ENCODE measurements around the gene SH2D2A. TPM values are rescaled to one million over a fixed set of nuclear protein-coding genes. Genes with fewer than 3 reads are reported as not detected.

The SH2D2A gene
- total RNA-seq, 1 donor from 2014 or later = 0.88 TPM

DNA sequence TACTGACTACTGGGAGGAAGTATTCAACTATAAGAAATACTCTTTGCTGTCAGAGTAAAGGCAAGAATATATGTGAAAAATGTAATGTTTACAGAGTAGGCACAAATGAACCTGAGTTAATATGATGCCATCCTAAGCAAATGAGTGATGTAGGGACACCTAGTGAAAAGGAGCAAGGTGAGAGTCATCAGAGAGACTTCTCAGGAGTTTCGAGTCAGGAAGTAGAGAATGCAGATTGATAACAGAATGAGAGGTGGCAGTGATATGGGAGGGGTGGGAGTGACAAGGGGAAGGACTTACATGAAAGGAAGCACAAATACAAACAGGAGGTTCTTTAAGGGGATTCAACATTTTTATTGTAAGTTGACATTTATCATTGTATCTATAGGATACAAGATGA is 39.1 kb downstream of the SH2D2A start:
- Histone ChIP-seq H3K27me3 (ENCODE audit: low read depth) (no peaks in the 10 kb centered on the region), H3K36me3 (peaks cover 11% of the 10 kb centered on the region), H3K9me3 (replicated peaks) (no peaks in the 10 kb centered on the region), H3K4me3 (no peak overlapping the region), H3K4me1 (peaks cover 66% of the 10 kb centered on the region), H3K27ac (replicated peaks) (no peak overlapping the region)
- no peak for DNase-seq
- intact Hi-C loops (cut with micrococcal nuclease) = no loop called here
- TF ChIP-seq, protein P1, sequence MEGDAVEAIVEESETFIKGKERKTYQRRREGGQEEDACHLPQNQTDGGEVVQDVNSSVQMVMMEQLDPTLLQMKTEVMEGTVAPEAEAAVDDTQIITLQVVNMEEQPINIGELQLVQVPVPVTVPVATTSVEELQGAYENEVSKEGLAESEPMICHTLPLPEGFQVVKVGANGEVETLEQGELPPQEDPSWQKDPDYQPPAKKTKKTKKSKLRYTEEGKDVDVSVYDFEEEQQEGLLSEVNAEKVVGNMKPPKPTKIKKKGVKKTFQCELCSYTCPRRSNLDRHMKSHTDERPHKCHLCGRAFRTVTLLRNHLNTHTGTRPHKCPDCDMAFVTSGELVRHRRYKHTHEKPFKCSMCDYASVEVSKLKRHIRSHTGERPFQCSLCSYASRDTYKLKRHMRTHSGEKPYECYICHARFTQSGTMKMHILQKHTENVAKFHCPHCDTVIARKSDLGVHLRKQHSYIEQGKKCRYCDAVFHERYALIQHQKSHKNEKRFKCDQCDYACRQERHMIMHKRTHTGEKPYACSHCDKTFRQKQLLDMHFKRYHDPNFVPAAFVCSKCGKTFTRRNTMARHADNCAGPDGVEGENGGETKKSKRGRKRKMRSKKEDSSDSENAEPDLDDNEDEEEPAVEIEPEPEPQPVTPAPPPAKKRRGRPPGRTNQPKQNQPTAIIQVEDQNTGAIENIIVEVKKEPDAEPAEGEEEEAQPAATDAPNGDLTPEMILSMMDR (IDR thresholded peaks at IDR 0.05; ENCODE audit: borderline replicate concordance) = no peak

DNA sequence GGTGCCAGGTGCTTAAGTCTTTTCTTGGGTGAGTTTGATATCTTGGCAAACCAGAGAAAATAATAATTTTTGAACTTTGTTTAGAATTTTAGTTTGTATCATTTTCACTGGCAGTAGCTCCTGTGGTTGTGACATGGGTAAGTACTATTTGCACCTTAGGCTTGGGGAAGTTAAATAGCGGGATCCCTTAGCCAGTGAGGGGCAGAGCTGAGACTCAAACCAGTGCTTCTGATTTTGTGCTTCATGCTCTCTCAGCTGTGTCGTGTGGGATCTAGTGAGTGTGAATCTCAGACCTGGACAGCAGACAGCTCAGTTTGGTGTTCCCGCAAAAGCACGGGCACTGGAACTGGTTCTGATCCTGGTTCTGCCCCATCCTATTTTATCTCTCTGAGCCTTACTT is 39.7 kb downstream of the SH2D2A start:
- no peak for DNase-seq
- no peak overlapping the region for H3K4me3 ChIP-seq
- no peak overlapping the region for H3K27ac ChIP-seq (replicated peaks)
- H3K4me1 ChIP-seq = peaks cover 66% of the 10 kb centered on the region
- H3K36me3 ChIP-seq = peaks cover 6% of the 10 kb centered on the region
- intact Hi-C loops (cut with micrococcal nuclease) = no loop called here
- no peaks in the 10 kb centered on the region for H3K27me3 ChIP-seq (ENCODE audit: low read depth)
- no peaks in the 10 kb centered on the region for H3K9me3 ChIP-seq (replicated peaks)
- TF ChIP-seq, protein P1 (IDR thresholded peaks at IDR 0.05; ENCODE audit: borderline replicate concordance) = no peak

DNA sequence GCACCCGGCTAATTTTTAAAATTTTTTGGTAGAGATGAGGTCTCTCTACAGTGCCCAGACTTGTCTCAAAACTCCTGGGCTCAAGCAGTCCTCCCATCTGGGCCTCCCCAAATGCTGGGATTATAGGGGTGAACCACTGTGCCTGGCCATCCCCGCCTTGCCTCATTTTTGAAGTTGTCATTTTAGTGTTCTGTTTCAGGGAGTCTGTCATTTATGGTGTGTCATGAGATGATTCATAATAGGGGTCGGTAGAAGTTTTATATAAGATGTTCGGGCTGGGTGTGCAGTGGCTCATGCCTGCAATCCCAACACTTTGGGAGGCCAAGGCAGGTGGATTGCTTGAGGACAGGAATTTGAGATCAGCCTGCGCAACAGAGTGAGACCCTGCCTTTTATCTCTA is 40.8 kb downstream of the SH2D2A start:
- intact Hi-C loops (cut with micrococcal nuclease) = no loop called here
- Histone ChIP-seq H3K27ac (replicated peaks) (no peak overlapping the region), H3K36me3 (no peaks in the 10 kb centered on the region), H3K4me1 (peaks cover 68% of the 10 kb centered on the region), H3K4me3 (no peak overlapping the region), H3K27me3 (ENCODE audit: low read depth) (no peaks in the 10 kb centered on the region), H3K9me3 (replicated peaks) (no peaks in the 10 kb centered on the region)
- DNase-seq = no peak
- TF ChIP-seq, protein P1 (IDR thresholded peaks at IDR 0.05; ENCODE audit: borderline replicate concordance) = no peak

DNA sequence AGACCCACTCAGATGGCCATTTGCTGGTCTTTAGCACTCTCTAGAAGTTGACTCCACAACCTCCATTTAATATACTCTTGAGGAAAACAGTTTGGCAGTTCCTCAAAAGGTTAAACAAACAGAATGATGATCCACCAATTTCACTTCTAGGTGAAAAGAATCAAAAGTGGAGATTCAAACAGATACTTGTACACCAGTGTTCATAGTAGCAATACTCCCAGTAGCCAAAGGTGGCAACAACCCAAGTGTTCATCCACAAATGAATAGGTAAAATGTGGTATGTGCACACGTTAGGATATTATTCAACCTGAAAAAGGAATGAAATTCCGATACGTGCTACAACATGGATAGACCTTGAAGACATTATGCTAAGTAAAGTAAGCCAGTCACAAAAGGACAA is 43.0 kb downstream of the SH2D2A start:
- Histone ChIP-seq H3K27ac (replicated peaks) (peak overlapping the region; percentile 58), H3K4me1 (peaks cover 88% of the 10 kb centered on the region), H3K27me3 (ENCODE audit: low read depth) (no peaks in the 10 kb centered on the region), H3K4me3 (peak overlapping the region; percentile 7), H3K9me3 (replicated peaks) (no peaks in the 10 kb centered on the region), H3K36me3 (peaks cover 8% of the 10 kb centered on the region)
- intact Hi-C loops (cut with micrococcal nuclease) = no loop called here
- TF ChIP-seq, protein P1 (IDR thresholded peaks at IDR 0.05; ENCODE audit: borderline replicate concordance) = no peak
- no peak for DNase-seq

DNA sequence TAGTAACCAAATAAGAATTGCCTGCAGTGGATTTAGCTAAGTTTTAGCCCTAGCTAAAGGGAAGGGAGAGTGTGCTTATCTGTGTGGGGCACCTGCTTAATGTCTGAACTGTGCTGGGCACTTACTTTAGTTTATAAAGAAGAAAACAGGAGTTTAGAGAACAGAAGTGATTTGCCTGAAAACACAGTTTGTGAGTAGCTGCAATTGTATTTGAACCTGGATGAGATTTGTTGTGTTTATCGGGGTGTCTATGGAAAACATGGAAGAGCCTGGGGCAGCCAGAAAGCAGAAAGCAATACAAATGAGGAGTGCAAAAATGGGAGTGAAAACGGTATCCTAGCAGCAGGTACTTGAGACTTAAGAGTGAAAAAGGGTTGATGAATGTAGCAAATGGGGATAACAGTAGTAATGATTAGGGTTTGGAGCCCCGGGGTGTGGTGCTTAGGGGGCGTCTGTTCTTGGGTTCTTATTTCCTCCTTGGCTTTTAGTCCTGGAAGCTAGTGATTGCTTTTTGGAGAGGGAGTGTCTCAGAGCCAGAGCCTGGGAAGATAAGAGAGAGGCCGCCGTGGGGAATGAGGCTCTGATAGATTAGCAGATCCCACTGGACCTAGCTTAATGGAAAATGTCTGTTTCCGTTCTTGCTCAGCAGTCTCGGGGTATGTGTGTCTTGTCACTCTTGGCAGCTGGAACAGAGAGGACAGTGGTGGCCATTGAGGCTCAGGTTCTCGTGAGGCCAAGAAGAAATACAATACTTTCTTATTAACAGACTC is 43.7 kb downstream of the SH2D2A start:
- Histone ChIP-seq H3K36me3 (peaks cover 8% of the 10 kb centered on the region), H3K27me3 (ENCODE audit: low read depth) (no peaks in the 10 kb centered on the region), H3K4me1 (peaks cover 88% of the 10 kb centered on the region), H3K27ac (replicated peaks) (peak overlapping the region; percentile 58), H3K4me3 (peak overlapping the region; percentile 7), H3K9me3 (replicated peaks) (no peaks in the 10 kb centered on the region)
- TF ChIP-seq, protein P1 (IDR thresholded peaks at IDR 0.05; ENCODE audit: borderline replicate concordance) = no peak
- peak; percentile 41 for DNase-seq
- intact Hi-C loops (cut with micrococcal nuclease) = no loop called here

Data from left ventricle myocardium inferior (tissue), 1 donor.